ENCODE results near the gene ASCL5. TPM values are rescaled to one million over a fixed set of nuclear protein-coding genes. Genes with fewer than 3 reads are reported as not detected.

ASCL5 gene
- total RNA-seq, 1 experiment from 2014 or later, result not detected

DNA sequence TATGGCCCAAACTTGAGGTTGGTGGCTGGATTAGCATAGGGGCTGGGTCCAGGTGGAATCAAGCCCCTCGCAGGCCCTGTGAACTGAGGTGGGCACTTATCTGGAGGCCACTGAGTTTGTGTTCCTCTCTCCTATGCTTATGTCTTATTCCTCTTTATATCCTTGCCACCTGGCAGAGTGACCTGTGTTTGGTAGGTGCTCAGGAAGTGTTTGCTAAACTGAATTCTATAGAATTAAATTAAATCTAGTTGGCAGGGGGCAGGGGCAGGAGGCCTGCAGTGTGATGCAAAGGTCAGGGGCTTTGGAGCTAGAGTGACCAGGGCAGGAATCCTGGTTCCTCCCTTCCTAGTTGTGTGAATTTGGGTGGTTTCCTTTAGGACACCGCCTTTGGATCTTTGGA is 28.4 kb upstream of the ASCL5 start:
- Histone ChIP-seq H3K36me3 (ENCODE audit: control insufficient read depth, insufficient read depth, low read length) (no peaks in the 10 kb centered on the region), H3K27me3 (ENCODE audit: control insufficient read depth, insufficient read depth, low read length) (no peaks in the 10 kb centered on the region; the same call in 1 of the 2 replicates), H3K4me1 (ENCODE audit: control insufficient read depth, insufficient read depth, low read length) (peaks cover 11% of the 10 kb centered on the region), H3K27ac (ENCODE audit: low read length) (no peak overlapping the region), H3K9me3 (ENCODE audit: control insufficient read depth, insufficient read depth, low read depth, low read length) (no peaks in the 10 kb centered on the region), H3K4me3 (ENCODE audit: low read depth in 2 of 2, low read length in 2 of 2) (no peak overlapping the region)
- no TSS peak for BruUV-seq (replicated peaks)
- in situ Hi-C loops (cut with HindIII; ENCODE audit: low pct_unique_long_range_greater_than_20kb, low sequenced_read_pairs), result no loop called here
- intact Hi-C loops (cut with micrococcal nuclease; ENCODE audit: unreplicated experiment), result no loop called here
- ATAC-seq (no peak), DNase-seq (ENCODE audit: low read depth, low spot score) (no peak)
- POLR2A ChIA-PET, result interaction anchor here (0.6 kb wide), 1 partner anchor 53 kb away, joined by 6 read pairs; no protein-coding TSS in a partner anchor
- CTCF ChIA-PET, result no interaction called here
- TF ChIP-seq TCF7L2 (IDR thresholded peaks at IDR 0.05; ENCODE audit: low read depth, low read length) (no peak), POLR2AphosphoS5 (IDR thresholded peaks at IDR 0.05; ENCODE audit: low read depth, low read length) (no peak), SIN3A (IDR thresholded peaks at IDR 0.05; ENCODE audit: borderline replicate concordance, insufficient read depth, low read depth, low read length) (no peak)
- TF ChIP-seq, protein P1, sequence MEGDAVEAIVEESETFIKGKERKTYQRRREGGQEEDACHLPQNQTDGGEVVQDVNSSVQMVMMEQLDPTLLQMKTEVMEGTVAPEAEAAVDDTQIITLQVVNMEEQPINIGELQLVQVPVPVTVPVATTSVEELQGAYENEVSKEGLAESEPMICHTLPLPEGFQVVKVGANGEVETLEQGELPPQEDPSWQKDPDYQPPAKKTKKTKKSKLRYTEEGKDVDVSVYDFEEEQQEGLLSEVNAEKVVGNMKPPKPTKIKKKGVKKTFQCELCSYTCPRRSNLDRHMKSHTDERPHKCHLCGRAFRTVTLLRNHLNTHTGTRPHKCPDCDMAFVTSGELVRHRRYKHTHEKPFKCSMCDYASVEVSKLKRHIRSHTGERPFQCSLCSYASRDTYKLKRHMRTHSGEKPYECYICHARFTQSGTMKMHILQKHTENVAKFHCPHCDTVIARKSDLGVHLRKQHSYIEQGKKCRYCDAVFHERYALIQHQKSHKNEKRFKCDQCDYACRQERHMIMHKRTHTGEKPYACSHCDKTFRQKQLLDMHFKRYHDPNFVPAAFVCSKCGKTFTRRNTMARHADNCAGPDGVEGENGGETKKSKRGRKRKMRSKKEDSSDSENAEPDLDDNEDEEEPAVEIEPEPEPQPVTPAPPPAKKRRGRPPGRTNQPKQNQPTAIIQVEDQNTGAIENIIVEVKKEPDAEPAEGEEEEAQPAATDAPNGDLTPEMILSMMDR (IDR thresholded peaks at IDR 0.05), result no peak
- TF ChIP-seq, protein P2, sequence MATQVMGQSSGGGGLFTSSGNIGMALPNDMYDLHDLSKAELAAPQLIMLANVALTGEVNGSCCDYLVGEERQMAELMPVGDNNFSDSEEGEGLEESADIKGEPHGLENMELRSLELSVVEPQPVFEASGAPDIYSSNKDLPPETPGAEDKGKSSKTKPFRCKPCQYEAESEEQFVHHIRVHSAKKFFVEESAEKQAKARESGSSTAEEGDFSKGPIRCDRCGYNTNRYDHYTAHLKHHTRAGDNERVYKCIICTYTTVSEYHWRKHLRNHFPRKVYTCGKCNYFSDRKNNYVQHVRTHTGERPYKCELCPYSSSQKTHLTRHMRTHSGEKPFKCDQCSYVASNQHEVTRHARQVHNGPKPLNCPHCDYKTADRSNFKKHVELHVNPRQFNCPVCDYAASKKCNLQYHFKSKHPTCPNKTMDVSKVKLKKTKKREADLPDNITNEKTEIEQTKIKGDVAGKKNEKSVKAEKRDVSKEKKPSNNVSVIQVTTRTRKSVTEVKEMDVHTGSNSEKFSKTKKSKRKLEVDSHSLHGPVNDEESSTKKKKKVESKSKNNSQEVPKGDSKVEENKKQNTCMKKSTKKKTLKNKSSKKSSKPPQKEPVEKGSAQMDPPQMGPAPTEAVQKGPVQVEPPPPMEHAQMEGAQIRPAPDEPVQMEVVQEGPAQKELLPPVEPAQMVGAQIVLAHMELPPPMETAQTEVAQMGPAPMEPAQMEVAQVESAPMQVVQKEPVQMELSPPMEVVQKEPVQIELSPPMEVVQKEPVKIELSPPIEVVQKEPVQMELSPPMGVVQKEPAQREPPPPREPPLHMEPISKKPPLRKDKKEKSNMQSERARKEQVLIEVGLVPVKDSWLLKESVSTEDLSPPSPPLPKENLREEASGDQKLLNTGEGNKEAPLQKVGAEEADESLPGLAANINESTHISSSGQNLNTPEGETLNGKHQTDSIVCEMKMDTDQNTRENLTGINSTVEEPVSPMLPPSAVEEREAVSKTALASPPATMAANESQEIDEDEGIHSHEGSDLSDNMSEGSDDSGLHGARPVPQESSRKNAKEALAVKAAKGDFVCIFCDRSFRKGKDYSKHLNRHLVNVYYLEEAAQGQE (IDR thresholded peaks at IDR 0.05; ENCODE audit: insufficient read depth in 1 of 2, low read depth in 2 of 2, low read length in 1 of 2), result no peak

DNA sequence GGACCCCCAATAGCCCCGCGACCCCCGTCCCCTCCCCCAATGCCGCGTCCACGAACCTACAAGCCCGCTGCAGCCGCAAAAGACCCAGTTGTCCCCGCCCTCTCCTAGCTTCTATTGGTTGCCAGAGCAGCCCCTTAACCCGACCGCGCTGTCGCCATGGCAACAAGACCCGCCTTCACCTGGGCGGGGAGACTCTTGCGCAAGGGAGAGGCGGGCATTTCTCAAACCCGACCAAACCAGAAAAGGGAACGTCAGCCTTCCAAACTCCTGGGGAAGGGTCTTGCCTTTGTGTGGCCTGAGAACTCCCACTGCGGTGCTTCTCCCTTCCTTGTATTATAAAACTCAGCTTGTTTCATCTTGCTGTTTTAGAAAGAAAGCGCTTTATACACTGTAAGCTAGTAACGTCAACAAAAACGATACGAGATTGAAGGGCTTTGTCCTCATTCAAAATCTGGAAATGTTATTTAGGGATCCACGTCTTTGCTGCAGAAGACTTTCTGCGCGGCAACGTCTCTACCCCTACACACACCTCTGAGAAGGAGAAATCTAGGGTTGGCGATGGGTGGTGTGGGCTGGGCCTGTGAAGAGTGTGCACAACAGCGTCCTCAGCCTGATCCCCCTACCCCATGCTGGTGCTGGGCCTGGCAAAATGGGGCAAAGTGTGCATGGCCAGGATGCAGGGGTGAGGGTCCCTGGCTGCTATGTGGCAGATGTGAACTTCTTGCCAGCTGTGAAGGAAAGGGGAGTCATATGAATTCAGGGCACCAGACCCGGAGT is 27.6 kb upstream of the ASCL5 start, which contains the start of gene TMEM9:
TMEM9 (minus strand) TSS at position 86 of the 777 bp plus-strand sequence. CDS start 551 bp downstream, outside the sequence.
- H3K27ac ChIP-seq (ENCODE audit: low read length), result peak within 1 kb of the TSS; percentile 86
- in situ Hi-C loops (cut with HindIII; ENCODE audit: low pct_unique_long_range_greater_than_20kb, low sequenced_read_pairs) (no loop called here), intact Hi-C loops (cut with micrococcal nuclease; ENCODE audit: unreplicated experiment) (loop anchor here (5.0 kb wide), 1 partner anchor 68 kb away; no protein-coding TSS in a partner anchor)
- ATAC-seq (peak; percentile 99), DNase-seq (ENCODE audit: low read depth, low spot score) (peak; percentile 84)
- no TSS peak for BruUV-seq (replicated peaks)
- no peaks in the 10 kb centered on the region for H3K9me3 ChIP-seq (ENCODE audit: control insufficient read depth, insufficient read depth, low read depth, low read length)
- ChIA-PET POLR2A (interaction anchor here (0.6 kb wide), 1 partner anchor 52 kb away, joined by 6 read pairs; no protein-coding TSS in a partner anchor), CTCF (no interaction called here)
- H3K4me3 ChIP-seq (ENCODE audit: low read depth in 2 of 2, low read length in 2 of 2), result peak within 1 kb of the TSS; percentile 65 to 72
- TF ChIP-seq POLR2AphosphoS5 (IDR thresholded peaks at IDR 0.05; ENCODE audit: low read depth, low read length) (0 out of 2 replicates have a peak, but pooled peaks have one; percentile 24), TCF7L2 (IDR thresholded peaks at IDR 0.05; ENCODE audit: low read depth, low read length) (no peak)
- peaks cover 3% of the 10 kb centered on the region; the same call in 1 of the 2 replicates for H3K36me3 ChIP-seq (ENCODE audit: control insufficient read depth, insufficient read depth, low read length)
- H3K27me3 ChIP-seq (ENCODE audit: control insufficient read depth, insufficient read depth, low read length), result no peaks in the 10 kb centered on the region; the same call in 1 of the 2 replicates
- H3K4me1 ChIP-seq (ENCODE audit: control insufficient read depth, insufficient read depth, low read length), result peaks cover 11% of the 10 kb centered on the region

Measured in Panc1 (cell line).